Sigmoid colon (tissue), 4 donors: ENCODE data around the gene ANKS1A.

Source experiments
- CTCF ChIP-seq, 4 experiments: fragments of 450-650 bp in 3 of 4; fragments of 200-600 bp in 1 of 4; IDR thresholded peaks; one replicate each; pipeline ENCODE4 v1.5.1; 2016 to 2019; ENCODE audit warnings: antibody characterized with exemption in 4 of 4, mild to moderate bottlenecking in 3 of 4, moderate library complexity in 2 of 4
- POLR2A ChIP-seq, 2 donors: fragments of 450-650 bp; IDR thresholded peaks; one replicate each; pipeline ENCODE4 v1.6.1; 2016; ENCODE audit warnings: antibody characterized with exemption in 2 of 2, mild to moderate bottlenecking in 2 of 2, moderate library complexity in 2 of 2
- POLR2AphosphoS5 ChIP-seq, 4 donors: sonication (generic); formaldehyde crosslinking; IDR thresholded peaks; one replicate each; pipeline ENCODE4 v1.6.1; 2017; ENCODE audit warnings: antibody characterized with exemption in 4 of 4

- TF ChIP-seq CTCF (IDR thresholded peaks at IDR 0.05) (no peak), POLR2AphosphoS5 (IDR thresholded peaks at IDR 0.05) (no peak), POLR2A (IDR thresholded peaks at IDR 0.05) (no peak)
Observed at GRCh38 chr6:34858681-34859080, 30.4 kb upstream of the ANKS1A start.
